GM18519 (cell line): ENCODE data around the gene SMG6.

ENCODE experiments used
- ATAC-seq: cut with Tn5 transposase; IDR thresholded peaks from one replicate; pipeline ENCODE4 v1.9.1; 2021; ENCODE audit warnings: mild to moderate bottlenecking, moderate library complexity; ENCODE audit not compliant: unreplicated experiment, low FRiP score

SMG6 gene

GRCh38 chr17:2040219-2040827 lies 263.3 kb downstream of the SMG6 start:
- ATAC-seq, result no peak

- ATAC-seq, result no peak
Measured at GRCh38 chr17:2037155-2037554, 266.4 kb downstream of the SMG6 start.

DNA sequence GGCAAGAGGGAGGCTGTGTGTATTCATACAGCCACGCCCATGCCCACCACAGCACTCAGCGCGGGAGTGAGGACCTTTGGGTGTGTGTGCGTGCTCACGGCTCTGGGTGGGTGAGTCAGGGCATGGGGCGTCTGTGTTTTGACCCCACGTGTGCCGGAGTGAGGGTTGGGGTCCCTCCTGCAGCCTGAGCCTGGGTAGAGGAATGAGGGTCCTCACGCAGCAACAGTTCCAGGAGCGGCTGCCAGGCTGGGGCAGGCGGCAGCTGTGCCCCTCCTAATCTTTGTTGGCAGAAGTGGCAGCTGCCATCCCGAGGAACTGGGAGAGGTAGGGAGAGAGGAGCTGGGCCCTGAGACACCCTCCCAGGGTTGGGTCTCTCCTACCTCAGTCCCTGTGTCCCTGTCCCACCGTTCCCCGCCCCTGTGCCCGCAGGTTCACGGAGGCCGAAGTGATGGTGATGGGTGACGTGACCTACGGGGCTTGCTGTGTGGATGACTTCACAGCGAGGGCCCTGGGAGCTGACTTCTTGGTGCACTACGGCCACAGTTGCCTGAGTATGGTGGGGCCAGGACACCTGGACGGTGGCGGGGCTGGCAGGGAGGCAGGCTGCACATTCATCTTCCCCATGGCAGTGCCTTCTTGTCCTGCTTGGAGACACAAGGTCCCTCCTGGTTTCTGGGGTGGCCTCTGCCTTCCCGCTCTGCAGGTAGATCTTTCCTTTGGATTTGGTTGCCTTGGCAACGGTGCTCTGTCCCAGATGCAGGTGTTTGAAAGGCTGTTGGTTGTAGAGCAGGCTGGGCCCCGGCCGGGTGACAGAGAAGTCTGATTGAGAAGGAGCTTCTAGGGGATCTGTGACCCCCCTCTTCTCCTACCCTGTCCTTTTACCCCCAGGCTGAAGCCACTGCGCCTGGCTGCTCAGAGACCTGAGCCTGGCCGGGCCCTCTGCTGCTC lies 267.8 kb downstream of the SMG6 start:
- ATAC-seq, result no peak

DNA sequence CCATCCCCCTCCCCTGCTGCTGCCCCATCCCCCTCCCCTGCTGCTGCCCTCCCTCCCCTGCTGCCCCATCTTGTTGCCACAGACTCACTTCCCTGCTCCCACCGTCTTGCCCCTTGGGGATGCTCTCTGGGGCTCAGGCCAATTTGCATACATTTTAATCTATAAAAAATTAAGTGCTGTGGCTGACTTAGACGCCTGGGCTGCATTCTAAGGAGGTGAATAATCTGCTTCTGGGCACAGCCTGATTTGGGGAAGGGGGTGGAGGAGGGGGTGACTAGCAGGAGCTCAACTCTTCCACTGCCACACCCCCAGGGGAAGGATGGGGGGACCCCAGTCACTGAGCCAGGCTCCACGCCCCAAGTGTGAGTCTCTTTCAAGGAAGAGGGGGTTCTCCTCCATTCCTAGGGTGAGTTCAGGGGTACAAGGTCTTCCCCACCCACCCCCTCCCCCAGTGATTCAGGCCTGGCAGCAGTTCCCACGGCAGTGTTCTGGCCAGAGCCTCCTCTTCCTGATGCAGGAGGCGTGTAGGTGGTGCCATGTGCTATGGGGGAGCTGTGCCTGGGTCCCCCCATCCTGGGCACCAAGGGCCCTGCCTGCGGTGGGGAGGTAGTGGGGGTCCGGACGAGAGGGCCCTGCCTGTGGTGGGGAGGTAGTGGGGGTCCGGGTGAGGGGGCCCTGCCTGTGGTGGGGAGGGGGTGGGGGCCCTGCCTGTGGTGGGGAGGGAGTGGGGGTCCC lies 268.6 kb downstream of the SMG6 start:
- no peak for ATAC-seq

DNA sequence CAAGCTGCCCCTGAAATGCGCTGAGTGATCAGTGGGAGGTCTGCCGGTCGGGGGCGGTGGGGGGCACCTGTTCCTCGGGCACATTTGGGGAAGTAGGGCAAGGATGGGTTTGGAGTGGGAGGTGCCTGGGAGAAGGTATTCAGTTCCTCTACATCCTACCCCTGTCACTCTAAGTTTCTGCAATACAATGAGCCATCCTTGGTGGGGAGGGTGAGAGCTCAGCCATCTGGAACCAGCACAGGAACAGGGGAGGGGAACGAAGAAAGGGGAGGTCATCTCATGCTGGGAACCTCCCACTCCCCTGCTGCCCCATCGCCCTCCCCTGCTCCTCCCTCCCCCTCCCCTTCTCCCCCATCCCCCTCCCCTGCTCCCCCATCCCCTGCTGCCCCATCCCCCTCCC lies 269.4 kb downstream of the SMG6 start:
- ATAC-seq, result no peak

GRCh38 chr17:2033153-2033552 lies 270.4 kb downstream of the SMG6 start:
- ATAC-seq, result no peak

DNA sequence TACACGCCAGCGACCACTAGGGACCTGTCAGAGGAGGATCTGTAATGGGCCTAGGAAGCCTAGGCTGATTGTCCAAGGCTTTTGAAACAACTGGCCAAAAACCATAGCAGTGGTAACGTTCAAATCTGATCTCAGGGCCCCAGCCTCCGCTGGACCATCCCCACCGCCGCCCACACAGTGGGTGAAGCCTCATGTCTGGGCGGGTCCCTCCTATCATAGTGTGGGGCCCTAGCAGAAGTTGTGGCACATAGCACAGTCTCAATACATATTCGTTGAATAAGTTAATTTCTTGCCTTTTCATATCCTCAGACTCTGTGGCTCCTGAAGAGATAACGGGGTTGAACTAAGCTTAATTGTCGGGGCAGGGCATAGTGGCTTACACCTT lies 272.8 kb downstream of the SMG6 start:
- ATAC-seq, result no peak

GRCh38 chr17:2029911-2030778 lies 273.4 kb downstream of the SMG6 start, which contains the start of gene DPH1:
TSS of gene DPH1 (plus strand) at chr17:2030153. CDS start at chr17:2030170, 17 bp downstream.
- peak; percentile 54 for ATAC-seq

- no peak for ATAC-seq
Measured at GRCh38 chr17:2028737-2029136, 274.8 kb downstream of the SMG6 start.

- ATAC-seq, result no peak
Measured at GRCh38 chr17:2028234-2028614, 275.4 kb downstream of the SMG6 start.

DNA sequence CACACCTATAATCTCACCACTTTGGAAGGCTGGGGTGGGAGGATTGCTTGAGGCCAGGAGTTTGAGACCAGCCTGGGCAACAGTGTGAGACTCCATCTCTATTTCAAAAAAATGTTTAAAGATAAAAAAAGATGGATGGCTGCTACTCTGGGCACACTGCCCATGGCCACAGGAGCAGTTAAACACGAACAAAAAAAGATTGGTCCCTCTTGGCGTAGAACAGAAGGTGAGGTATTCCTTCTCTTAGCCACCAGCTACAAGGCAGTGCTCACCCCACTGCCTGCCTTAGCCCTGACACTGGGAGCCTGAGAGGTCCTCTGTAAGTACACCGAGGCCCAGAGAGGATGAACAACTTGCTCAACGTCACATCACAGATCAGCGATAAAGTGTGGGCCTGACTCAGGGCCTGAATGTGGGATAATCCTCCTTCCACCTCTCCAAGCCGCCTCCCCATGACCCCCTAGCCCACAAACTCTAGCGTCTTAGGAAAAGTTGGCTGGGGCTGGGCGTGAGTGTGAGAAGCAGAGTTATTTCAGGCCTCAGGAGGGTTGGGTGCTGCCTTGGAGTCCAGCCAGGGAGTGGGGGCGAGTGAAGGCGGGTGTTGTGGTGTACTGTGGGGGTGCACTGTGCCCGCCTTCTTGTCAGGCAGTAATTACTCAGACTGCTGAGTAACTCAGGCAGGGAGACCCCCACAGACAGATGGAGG lies 275.9 kb downstream of the SMG6 start:
- no peak for ATAC-seq

DNA sequence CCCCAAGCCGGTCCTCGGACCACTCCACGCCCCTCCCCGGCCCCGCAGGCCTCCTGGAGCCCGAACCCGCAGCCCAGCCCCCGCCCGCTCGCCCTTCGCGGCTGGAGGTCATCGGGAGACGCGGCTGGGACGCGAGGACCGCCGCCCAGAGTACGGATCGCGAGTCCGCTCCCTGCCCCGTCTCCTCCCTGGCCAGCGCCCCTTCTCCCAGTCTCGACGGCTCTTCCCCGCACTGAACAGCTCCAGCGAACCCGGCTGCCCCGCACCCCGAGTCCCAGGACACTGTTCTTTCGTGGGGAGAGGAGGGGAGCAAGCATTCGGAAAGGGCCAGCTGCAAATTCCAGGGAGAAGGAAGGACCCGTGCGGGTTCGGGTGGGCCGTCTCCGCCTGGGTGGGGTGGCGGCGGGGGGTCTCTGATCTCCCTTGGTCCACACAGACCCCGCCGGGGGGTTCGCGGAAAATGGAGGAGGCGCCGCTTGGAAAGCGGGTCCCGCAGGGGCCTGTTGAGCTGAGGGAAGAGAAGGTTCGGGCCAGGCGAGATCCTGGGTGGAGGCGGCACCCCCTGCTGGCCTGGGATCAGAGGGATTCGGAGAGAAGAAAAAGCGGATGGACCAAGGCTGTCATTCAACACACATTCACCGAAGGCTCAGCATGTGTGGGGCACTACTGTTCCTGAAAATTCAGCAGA lies 277.8 kb downstream of the SMG6 start:
- ATAC-seq, result no peak

- ATAC-seq, result no peak
Measured at GRCh38 chr17:2025220-2025621, 278.4 kb downstream of the SMG6 start, which contains the start of gene RTN4RL1. TSS of gene RTN4RL1 (minus strand) at chr17:2025334. CDS start at chr17:2024865, 469 bp downstream.

DNA sequence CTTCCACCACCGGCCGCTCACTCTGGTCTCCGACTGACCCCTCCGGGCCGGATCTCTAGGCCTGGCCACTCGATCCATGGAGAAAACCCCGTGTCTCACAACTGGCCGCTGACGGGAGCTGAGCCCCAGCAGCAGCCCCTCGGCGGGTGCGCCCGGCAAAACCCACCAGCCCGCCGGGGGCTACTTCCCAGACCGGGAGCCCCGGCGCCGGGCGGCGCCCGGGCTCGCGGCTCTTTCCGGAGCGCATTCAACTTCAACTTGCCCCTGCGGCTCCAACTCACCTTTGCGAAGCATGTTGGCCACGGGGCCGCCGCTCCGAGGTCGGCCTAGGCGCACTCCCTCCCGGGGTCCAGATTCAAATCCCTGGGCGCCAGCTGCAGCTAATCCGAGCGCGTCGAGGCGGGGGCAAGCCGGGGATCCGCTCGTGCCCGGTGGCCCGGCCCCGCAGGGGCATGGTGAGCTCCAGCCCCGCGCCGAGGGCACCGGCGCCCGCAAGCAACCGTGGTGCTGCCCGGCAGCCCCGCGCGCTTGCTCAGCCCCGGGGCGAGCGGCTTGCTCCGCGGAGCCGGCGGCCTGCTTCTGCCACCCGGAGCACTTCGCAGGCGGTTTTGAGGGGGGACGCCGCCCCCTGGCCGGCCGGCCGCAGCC lies 278.9 kb downstream of the SMG6 start:
- no peak for ATAC-seq

DNA sequence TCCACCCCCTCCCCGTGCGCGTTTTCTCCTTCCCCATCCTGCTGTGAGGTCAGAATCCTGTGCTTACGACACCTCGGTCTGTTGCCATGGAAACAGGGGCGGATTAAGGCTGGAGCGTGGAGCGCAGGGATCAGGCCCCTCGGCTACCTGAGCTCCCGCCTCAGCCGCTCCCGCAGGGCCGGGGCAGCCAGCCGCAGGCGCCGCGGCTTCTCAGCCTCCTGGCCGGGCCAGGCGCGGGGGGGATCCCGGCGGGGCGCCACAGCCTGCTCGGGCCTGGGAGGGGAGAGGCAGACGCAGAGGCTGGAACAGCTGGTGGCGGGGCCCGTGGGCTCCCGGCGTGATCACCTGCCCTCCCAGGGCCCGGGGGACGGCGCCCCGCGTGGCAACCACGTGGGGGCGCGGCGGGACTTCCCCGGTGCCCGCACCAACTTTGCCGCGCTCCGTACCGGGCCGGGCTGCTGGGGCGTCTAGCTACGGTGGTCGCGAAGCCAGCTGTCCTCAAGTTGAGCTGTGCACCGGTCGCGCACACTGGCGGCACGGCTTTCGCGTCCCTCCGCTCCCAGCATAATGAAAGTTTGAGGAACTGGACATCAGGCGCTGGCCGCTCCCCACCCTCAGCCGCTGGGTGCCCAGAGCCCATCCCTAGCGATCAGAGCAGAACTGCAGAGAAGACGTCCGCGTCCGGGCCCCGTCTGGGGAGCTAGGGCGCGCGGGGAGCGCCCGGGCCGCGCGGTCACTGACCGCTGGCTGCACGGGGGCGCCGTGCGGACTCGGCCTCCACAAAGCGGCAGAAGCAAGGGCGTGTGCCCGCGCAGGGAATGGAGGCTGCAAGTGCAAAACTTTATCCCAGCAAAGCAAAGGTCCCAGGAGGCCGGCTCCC lies 279.7 kb downstream of the SMG6 start:
- ATAC-seq, result no peak

DNA sequence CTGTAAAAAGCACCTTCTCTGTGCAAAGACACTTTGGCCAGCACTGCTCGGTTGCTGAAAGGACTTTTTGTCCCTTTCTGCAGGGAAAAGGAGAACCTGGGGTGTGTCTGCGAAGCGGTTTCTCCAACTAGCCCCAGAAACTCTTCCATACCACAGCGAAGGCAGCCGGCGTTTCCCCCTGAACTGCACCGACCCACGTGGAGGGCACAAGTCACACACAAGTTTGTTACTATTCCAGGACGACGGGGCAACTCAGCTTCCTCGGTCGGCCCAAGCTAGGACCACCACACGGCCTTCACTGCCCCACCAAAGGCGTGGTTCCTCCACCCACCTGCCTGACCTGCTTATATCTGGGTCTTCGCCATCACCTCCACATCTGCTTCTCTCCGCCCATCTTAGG lies 280.3 kb downstream of the SMG6 start:
- no peak for ATAC-seq

GRCh38 chr17:2022647-2023240 lies 280.8 kb downstream of the SMG6 start:
- ATAC-seq, result no peak
